Effector CD4-positive, alpha-beta T cell (primary cell): ENCODE measurements around the gene KCNS3. TPM values are rescaled to one million over a fixed set of nuclear protein-coding genes. Genes with fewer than 3 reads are reported as not detected.

ENCODE experiments used
- DNase-seq: peaks from one replicate; pipeline ENCODE4 v3.0.0-alpha.2; 2020
- total RNA-seq: gene quantifications from one replicate; lab custom pipeline; 2026; lab: John Stamatoyannopoulos, UW

KCNS3 gene, protein sequence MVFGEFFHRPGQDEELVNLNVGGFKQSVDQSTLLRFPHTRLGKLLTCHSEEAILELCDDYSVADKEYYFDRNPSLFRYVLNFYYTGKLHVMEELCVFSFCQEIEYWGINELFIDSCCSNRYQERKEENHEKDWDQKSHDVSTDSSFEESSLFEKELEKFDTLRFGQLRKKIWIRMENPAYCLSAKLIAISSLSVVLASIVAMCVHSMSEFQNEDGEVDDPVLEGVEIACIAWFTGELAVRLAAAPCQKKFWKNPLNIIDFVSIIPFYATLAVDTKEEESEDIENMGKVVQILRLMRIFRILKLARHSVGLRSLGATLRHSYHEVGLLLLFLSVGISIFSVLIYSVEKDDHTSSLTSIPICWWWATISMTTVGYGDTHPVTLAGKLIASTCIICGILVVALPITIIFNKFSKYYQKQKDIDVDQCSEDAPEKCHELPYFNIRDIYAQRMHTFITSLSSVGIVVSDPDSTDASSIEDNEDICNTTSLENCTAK
- not detected for total RNA-seq

DNA sequence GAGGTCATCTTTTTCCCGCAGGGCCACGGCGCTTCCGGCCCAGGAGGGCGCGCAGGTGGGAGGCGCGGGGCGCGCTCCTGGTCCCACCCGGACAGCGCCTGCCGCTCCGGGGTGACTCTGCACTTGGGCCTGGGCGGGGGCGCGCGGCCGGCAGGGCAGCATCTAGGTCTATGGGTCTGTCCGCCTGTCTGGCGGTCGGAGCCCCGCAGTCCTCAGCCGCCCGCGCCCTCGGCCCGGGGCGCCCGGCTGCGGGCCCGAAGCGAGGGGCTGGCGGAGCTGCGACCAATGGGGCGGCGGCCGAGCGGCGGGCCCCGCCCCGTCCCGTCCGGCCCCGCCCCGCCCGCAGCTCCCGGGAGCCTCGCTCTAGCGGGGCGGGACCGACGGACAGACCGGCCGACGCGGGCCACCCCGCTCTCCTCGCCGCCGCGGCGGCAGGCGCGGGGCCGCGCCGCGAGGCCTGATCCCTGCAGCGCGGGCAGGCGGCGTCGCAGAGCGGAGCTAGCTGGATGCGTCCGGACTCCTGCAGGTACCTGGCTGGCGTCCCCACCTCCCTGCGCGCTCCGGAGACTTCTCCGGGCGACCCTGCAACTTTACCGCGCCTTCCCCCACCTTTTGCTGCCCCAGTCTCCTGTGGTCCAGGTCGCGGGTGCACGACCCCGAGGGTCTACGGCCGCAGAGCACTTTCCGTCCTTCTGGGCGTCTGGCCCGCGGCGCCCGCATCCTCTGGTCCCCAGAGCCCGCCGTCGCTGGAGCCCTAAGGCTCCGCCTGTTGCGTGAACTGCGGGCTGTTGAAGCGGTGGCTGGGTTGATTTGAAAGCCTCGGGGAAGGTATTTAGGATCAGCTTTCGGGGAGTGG is at the start of gene KCNS3:
TSS of gene KCNS3 (plus strand) at position 387 of the 856 bp plus-strand sequence. CDS start 52,342 bp downstream, outside the sequence.
- no peak for DNase-seq

DNA sequence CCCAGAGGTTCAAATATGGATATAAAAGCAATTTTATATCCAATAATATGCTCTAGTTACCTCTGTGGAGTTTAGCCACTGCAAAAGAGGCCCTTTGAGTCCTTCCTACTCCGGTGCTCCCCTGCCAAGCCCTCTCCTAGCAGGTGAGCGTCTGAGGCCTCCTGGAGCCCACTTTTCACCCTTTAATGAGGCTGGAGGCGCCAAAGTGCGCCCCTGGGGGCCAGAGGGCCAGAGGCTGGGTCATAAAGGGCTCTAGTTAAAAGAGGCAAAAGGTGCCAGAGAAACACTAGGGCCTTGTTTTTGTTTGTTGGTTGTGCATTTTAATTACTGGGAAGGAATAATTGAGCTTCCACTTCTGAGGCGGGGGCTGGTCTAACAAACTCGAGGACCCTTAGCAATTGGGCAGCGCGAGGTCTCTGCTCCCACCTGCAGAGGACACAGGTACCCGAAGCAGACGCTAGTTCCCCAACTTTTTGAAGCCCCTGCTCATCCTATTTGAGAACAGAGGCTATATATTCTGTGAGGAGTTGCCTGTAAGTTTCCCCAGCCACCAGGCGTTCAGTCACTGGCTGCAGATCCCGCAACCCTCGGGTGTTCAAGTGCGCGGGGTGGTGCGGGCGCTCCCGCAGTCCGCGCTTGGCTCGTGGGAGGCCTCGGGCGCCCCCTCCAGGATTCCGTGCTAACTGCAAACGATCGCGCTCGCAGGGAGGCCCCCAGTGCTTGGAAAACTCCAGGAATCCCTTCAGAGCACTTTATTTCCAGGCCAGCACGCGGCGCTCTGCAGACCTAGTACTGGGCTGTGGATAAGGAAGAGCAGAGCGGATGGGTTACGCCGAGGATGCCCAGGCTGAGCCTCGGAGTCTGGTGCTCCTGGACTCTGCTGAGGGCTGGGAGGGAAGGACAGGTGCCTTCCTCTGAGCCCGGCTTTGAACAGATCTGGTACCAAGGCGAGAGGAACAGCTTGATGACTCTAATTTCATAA is 48.1 kb upstream of the KCNS3 start:
- DNase-seq, result no peak

DNA sequence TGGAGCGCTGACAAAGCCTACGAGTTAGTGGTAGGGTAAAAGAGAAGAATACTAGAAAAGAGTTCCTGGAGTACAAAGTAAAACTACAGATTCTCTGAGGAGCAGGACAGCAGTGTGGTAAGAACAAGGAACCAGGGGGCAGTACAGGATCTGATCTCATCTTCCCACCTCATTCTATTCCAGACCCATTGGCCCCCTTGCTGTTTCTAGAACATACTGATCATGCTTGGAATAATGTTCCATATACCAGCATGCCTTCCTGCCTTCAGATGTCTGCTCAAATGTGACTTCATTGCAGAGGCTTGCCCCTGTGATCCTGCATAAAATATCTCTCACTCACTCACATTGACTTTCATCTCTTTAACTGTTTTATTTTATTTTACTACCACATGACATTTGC is 43.0 kb upstream of the KCNS3 start:
- no peak for DNase-seq

DNA sequence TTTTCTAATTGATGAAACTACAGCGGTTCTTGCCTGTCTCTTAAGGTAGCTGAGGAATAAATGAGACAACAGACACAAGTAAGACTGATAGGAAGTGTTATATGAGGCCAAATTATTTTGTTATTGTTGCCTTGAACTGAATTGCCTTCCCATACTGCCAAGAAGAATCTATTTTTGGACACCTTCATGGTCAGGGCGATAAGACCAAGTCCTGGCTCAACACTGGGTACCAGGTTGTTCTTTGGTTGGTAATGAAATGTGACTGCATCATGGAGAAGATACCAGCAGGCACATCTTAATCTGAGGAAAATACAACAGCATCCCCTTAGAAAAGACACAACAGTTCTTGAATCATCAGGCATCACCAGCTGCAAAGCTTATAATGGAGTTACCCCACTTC is 38.5 kb upstream of the KCNS3 start:
- no peak for DNase-seq

DNA sequence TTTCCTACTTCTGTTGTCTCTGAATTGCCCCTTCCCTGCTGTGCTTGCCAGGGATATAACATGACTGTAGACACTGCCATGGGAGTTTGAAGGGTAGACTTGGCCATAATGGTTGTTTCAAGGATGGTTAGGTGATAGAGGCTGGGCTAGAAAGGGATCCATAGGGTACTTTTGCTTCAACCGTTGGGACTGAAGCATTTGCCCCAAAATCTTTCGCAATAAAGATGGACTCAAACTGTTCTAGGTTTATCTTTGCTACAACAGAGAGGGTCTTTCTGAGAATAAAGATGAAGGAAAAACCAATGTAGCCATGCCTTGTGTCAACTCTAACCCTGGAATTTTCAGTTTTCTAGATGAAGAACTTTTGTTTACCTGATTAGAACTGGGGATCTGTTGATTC is 35.0 kb upstream of the KCNS3 start:
- DNase-seq, result no peak

DNA sequence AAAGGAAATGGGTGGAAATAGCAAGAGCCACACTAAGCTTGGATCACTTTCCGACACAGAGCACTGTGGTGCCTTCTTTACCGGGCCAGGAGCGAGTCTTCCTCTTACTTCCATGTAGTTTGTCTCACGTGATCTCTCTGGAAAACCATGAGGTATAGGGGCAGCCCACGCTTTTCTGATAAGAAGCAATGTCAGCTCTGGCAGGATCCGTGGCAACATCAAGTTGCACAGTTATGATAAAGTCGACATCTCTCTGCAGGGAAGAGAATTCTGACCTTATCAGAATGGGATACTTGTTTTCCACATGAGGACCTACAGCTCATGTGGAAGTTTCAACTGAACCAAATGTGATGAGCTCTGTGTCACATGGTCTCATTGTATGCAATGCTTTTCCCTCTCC is 32.7 kb upstream of the KCNS3 start:
- DNase-seq, result no peak

DNA sequence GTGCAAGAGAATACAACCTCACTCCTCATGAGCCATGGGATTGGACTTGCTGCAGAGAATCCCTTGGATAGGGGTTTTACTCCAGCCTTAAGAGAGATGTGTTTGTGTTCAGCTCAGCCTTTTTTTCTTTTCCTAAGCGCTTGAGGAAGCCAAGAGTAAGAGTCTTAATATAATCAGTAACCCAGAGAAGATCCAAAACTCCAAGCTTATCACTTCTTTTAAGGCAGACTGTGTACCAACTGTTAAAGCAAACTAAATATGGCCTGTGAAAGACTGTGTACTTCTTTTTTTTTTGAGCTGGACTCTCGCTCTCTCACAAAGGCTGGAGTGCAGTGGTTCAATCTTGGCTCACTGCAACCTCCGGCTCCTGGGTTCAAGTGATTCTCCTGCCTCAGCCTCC is 31.8 kb upstream of the KCNS3 start:
- no peak for DNase-seq

DNA sequence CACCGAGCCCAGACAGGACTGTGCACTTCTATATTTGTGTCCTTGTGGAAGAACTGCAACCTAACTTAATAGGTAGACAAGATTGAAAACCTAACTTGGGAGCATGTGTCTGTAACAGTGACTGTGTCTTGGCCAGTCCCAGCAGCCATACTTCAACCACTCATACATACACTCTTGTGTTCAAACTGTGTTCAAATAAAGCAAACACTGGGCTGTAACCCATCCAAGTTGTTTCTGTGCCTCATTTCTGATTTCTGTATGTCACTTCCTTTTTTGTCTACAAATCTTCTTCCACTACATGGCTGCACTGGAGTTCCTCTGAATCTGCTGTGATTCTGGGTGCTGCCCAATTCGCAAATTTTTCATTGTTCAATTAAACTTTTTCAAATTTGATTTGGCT is 31.2 kb upstream of the KCNS3 start:
- DNase-seq, result no peak

DNA sequence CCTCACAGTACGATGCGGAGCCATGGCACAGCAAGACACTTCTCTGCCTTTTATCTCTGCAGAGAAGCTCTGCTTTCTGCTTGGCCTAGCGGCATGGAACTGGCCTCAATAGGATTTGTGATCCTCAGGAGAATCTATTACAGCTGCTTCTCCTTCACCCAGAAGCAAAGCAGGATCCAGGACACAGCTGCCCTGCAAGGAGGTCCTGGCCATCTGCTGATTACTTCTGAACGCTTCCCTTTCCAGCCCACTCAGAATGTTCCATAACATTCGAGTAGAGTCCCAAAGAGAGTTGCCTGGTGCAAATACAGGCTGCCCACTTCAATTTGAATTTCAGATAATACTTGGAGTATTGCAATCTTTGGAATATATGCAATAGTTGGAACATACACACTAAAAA is 29.2 kb upstream of the KCNS3 start:
- no peak for DNase-seq

DNA sequence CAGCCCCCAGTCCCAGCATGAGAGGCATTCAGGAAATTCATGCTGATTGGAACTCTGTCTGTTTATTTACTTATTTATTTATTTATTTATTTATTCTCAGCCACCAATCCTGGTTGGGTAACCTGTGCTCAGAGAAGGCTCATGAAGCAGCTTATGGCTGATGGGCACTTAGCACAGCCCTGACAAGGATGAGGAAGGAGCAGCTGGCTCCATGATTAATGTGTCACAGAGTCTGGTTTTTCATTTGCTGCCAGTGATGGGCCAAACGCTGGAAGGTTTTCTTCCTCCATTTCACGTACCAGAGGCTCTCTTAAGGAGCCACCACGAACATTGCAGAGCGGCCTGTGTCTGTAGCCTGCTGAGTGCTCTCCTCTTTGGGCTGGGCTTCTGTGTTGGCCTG is 28.3 kb upstream of the KCNS3 start:
- no peak for DNase-seq

DNA sequence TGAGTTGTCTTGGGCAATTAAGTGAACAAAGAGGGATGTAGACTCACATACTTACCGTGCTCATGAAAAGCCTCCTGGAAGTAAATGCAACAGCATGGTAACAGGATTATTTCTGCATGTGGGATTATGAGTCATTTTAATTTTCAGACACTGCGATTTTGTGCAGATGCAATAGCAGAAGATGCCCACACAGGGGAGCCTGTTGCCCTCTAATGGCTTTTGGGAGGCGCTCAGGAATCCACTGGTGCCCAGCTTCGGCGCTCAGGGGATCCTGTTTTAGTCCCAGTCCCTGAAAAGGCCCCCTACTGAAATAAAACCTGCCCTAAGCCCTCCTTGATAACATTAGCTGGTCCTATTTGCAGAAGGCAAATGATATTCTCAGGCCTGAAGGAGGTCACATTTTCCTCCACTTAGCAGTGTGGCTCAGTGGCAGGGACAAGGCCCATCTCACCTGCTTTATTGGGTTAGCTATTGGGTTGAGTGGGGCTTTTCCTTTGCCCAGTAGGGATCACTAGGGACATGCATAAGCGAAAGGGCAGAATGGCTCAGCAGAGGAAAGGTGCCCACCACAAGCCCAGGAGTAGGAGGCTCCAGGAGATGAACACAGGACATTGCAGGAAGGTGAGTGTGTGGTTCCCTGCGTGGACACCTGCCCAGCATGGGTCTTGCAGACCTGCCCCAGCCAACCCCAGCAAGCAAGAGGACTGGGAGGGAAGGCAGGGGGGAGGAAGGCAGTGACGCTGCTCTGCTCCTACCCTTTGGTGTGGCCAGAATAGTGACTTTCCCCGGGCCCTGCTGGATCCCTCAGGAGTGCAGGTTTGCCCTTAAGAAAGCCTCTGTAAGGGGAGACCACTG is 26.5 kb upstream of the KCNS3 start:
- DNase-seq, result no peak

DNA sequence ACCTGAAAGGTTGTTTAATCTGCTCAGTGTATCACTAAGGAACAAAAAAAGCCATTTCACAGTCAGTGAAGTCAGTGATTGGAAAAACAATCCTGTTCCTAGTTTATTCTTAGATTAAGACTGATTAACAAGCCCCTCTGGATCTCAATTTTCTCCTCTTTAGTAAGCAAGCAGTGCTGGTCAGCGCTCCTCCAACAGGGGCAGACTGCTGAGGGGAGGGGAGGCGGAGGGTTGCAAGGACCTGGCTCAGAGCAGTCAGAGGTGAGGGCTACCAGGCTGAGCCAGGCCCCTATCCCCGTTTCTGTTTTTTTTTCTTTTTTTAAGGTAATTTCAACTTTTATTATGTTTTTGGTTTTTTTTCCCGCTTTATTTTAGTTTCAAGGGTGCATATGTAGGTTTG is 24.7 kb upstream of the KCNS3 start:
- no peak for DNase-seq

DNA sequence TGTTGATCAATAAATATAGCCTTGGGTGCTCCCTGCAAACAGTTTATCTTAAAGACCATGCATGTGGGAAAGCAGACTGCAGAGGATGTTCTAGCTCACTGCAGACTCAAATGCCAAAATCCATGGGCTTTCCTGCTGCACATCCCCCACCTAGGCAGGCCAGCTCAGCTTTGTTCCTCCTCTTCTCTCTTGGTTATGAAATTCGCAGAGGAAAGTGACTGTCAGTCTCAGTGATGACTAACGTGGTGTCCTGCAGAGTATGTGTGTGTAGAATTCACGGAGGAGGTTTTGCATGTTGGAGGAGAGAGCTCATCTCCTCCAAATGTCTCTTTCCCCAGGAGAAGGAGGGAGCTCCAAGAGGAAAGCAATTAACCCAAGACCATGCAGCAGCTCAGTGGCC is 21.4 kb upstream of the KCNS3 start:
- no peak for DNase-seq

DNA sequence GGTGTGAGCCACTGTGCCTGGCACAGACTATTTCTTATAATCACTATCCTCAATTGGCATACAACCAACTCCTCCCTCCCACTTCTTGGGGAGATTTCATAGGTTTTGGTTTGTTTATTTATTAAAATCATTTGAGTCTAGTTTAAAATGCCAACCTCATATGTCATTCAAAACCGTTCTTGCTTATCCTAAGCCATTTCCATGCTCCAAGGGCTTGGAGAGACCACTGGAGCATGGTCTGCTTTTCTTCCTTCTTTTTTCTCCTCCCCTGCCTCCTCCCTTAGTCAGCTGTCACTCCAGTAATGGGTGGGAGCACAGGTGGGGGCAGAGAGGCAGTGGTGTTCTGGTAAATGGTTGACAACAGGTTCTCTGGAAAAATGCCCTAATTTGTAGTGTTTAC is 20.4 kb upstream of the KCNS3 start:
- DNase-seq, result no peak

DNA sequence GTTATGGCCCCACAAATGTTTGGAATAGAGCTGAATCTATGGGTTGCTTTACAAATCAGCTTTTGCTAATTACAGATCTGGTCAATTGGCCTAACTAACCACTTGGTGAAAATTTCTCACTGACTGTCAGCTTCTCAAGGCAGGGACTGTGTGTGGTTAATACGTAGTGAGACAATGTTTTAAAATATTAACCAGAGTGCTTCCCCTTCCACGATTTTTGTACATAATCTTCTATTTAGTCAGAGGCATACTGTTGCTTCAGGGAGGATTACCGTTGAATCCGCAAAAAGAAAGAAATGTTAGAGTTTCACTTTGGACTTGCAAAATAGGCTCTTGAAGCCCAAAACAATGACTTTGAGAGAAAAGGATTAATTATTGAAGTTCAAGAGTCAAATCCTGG is 14.9 kb upstream of the KCNS3 start:
- DNase-seq, result no peak

DNA sequence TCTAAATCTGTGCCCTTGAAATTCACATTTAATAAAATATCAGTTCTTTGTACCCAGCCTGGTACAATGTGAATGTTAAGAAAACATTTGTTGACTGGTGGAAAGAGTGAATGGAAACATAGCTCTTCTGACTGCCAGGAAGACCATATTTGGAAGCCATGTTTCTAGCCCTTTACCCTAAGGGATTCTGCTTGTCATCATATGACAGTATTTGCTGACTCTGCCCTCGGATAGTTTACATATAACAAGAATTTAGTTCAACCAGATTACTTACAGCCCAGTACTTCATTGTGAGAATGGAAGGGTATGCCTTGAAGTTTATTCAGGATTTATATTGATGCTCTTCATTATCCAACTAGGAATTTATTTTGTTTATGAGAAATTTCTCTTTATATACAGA is 13.8 kb upstream of the KCNS3 start:
- no peak for DNase-seq

DNA sequence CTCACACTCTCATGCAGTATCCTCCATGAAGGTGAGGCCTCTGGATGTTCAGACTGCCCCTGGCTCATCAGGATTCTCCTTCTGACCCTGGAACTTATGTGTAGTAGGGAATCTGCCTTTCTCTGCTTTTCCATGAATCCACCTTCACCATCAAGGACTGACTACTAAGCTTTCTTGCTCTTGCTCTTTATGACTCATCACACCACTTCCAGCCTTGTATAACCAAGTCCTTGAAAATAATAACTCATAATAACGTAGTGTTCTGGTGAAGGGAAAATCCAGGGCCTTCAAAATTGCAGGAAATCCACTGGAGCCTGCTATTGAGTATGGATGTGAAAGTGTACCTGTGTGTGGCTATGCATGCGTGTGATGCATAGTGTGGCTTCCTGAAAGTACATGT is 11.3 kb upstream of the KCNS3 start:
- DNase-seq, result no peak

DNA sequence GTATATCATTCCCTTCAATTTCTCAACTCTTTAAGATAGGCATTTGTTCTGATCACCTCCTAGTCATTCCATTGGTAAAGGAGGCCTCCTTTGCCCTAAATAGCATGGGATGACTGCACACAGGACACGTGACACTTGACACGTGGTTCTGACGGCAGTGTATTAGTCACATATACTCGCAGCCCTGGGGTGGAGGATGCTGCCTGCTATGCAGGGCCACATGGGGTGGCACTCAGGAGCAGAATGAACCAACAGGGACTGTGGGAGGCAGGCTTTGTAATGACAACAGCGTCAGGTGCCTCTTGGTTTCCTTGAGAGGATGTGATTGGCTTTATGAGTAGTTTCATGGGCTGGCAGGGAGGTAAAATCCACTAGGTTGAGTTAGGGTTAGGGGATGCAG is 9.3 kb upstream of the KCNS3 start:
- DNase-seq, result no peak

DNA sequence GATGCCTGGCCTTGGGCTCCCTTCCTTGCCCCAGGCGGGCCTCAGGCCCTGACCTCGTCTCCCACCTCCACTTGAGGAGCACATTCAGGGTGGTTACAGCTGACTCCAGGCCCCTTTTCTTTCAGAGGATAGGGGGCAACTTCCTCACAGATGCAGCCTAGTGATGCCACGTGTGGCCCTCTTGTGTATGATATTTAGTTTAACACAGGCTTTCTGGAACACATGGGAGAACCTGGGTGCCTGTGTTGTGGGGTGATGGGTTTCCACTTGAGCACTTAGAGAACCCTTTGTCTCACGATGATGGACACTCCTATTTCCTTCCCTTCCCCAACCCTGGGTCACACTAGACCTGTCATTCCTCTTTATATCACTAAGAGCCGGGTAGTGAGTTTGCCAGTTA is 6.8 kb upstream of the KCNS3 start:
- no peak for DNase-seq

DNA sequence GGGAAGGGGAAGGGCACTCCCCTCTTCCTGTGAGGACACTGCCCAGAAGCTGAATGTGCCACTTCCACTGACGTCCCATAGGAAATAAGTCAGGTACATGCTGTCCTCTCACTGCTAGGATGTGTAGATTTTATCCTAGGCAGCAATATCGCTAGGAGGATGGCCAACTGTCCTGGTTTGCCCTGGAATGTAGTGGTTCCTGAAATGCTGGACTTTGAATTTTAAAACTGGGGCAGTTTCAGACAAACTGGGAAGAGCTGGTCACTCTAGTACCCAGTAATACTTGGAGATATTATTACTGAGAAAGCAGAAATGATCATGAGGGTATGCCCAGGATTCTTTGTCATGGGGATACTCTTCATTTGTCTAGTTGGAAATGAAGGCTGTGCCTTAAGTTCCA is 5.4 kb upstream of the KCNS3 start:
- no peak for DNase-seq

DNA sequence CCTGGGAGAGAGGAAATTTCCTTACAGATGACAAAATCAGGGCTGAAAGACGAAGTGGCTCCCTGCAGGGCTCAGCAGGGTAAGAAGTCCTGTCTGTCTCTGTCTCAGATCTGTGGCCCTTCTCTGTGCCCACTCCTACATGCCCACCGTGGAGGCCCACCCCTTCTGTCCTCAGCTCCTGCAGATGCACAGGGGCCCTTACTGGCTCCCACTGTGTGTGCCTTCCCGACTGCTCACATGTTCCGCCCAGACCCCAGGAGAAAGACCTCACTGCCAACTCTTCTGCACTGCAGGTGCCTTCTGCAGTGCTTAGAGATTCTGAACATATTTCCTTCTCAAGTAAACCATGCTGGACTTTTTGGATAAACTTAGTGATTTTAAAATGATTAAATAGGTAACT is 1.9 kb upstream of the KCNS3 start:
- no peak for DNase-seq

DNA sequence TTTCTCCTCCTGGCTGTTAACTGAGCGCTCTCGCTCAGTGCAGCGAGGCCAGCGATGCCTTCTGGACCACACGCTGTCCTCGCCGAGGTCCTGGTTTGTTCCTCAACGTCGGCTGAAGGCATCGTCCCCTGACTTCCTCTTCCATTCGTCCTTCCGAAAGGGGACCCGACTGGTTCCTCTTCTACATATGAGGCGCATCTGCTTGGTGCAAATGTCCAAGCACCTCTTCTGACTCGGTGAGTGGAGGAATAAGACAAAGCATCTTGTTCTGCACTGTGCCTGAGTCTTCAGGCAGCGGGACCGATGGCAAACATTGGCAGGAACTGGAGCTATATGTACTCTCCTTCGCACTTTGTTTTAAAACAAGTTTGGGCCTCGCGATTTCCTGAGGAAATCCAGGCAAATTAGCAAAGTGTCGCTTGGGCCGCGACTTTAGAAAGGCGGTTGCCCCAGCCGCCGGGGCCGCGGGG is 621 bp upstream of the KCNS3 start:
- DNase-seq, result no peak
